ENCODE results near the gene TAF11. TPM values are rescaled to one million over a fixed set of nuclear protein-coding genes. Genes with fewer than 3 reads are reported as not detected.

Gene TAF11
- polyA plus RNA-seq, 2 of the 4 experiments (the other 2 are of a cell fraction) = 17.3 to 28.9 TPM

DNA sequence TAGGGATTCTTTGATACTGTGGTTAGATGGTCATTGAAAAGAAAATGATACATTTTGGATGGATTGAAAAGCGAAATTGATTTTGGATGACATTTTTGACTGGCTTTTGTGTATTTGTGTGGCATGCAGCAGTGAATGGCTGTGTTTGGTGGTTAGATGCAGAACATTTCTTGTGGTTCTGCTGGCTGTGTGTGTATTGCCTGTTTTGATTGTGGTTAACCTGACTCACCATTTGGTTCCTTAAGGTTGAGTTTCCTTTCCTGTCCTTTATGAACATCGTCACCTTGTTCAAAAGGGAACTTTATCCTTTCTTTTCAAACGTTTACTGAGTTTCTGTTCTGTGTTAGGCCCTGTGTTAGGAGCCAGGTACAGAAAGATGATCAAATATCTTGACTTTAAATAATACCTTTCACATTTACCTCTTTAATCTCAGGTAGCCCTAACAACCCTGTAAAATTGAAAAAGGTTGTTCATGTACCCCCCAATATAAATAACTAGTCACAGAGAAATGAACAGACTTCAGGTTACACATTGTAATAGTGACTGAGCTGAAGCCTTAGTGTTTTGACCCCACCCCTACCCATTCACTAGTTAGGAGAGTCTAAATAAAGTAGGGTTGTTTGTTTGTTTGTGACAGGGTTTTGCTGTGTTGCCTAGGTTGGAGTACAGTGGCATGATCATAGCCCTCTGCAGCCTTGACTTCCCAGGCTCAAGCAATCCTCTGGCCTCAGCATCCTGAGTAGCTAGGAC is 25.0 kb upstream of the TAF11 start:
- TF ChIP-seq PHF8 (IDR thresholded peaks at IDR 0.05; ENCODE audit: borderline replicate concordance, low read depth) (no peak), FOXS1 (CRISPR knock-in tag; IDR thresholded peaks at IDR 0.05) (no peak), ESRRA (IDR thresholded peaks at IDR 0.05; ENCODE audit: borderline replicate concordance, low read length) (no peak), CHD2 (IDR thresholded peaks at IDR 0.05; ENCODE audit: low read length, partially characterized antibody) (no peak), MYC (IDR thresholded peaks at IDR 0.05; ENCODE audit: borderline replicate concordance, low read length) (no peak), RCOR1 (IDR thresholded peaks at IDR 0.05; ENCODE audit: low read depth, low read length) (no peak), NFE2L2 (conservative IDR thresholded peaks at IDR 0.05; ENCODE audit: low read length) (no peak), FOSB (CRISPR knock-in tag; IDR thresholded peaks at IDR 0.05) (no peak), MAZ (IDR thresholded peaks at IDR 0.05; ENCODE audit: borderline replicate concordance, low read depth, low read length) (no peak)
- TF ChIP-seq, protein P1, sequence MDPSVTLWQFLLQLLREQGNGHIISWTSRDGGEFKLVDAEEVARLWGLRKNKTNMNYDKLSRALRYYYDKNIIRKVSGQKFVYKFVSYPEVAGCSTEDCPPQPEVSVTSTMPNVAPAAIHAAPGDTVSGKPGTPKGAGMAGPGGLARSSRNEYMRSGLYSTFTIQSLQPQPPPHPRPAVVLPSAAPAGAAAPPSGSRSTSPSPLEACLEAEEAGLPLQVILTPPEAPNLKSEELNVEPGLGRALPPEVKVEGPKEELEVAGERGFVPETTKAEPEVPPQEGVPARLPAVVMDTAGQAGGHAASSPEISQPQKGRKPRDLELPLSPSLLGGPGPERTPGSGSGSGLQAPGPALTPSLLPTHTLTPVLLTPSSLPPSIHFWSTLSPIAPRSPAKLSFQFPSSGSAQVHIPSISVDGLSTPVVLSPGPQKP (IDR thresholded peaks at IDR 0.05; ENCODE audit: low read depth, low read length) = no peak
- POLR2A ChIA-PET = no interaction called here
- Histone ChIP-seq H3K27ac (no peak overlapping the region), H3K4me3 (no peak overlapping the region), H3K4me1 (no peaks in the 10 kb centered on the region), H3K4me2 (no peak overlapping the region), H3K9me3 (no peaks in the 10 kb centered on the region)
- CTCF ChIA-PET = interaction anchor here (0.5 kb wide), 1 partner anchor 11 kb away, joined by 3 read pairs; no protein-coding TSS in a partner anchor
- ATAC-seq (no peak), FAIRE-seq (no peak), DNase-seq (ENCODE audit: low read depth in 1 of 2, low spot score in 1 of 2) (no peak)
- WGBS (ENCODE audit: missing lambda C conversion rate) = 71% methylated on average over 3 of the region's 3 CpGs

DNA sequence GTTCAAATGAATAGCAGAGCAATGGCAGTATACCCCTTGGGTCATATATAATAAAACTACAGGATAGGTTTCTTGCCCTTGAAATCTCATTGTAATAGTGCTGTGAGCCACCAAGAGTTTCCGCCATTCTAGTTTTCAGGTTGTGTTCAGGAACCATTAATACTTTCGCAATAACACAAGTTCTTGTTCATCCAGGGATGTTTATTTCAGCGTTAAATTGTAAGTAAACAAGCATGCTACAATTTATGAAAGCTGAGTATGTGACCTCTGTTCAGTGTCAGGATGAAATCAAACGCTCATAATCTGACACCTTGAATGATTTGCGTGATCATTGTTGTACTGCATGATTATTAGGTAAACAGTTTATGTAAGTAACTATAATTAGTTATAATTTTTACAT is 24.0 kb upstream of the TAF11 start:
- ATAC-seq = no peak
- FAIRE-seq = no peak
- no peak for DNase-seq (ENCODE audit: low read depth in 1 of 2, low spot score in 1 of 2)
- POLR2A ChIA-PET = no interaction called here
- no peaks in the 10 kb centered on the region for H3K9me3 ChIP-seq
- no peak overlapping the region for H3K27ac ChIP-seq
- H3K4me2 ChIP-seq = no peak overlapping the region
- no peak overlapping the region for H3K4me3 ChIP-seq
- CTCF ChIA-PET = interaction anchor here (1.0 kb wide), 1 partner anchor 76 kb away, joined by 3 read pairs; no protein-coding TSS in a partner anchor
- H3K4me1 ChIP-seq = no peaks in the 10 kb centered on the region
- WGBS (ENCODE audit: missing lambda C conversion rate) = 90% methylated on average over 5 of the region's 5 CpGs
- no peak for TF ChIP-seq EHF (CRISPR knock-in tag; IDR thresholded peaks at IDR 0.05)
- no peak for TF ChIP-seq NPAS2 (CRISPR knock-in tag; IDR thresholded peaks at IDR 0.05; ENCODE audit: borderline replicate concordance)
- TF ChIP-seq POLR2A (IDR thresholded peaks at IDR 0.05; ENCODE audit: low read length) = no peak
- TF ChIP-seq ESRRA (IDR thresholded peaks at IDR 0.05; ENCODE audit: borderline replicate concordance, low read length) = no peak
- no peak for TF ChIP-seq CHD4 (IDR thresholded peaks at IDR 0.05; ENCODE audit: borderline replicate concordance)
- TF ChIP-seq MAZ (IDR thresholded peaks at IDR 0.05; ENCODE audit: borderline replicate concordance, low read depth, low read length) = no peak
- TF ChIP-seq, protein P2, sequence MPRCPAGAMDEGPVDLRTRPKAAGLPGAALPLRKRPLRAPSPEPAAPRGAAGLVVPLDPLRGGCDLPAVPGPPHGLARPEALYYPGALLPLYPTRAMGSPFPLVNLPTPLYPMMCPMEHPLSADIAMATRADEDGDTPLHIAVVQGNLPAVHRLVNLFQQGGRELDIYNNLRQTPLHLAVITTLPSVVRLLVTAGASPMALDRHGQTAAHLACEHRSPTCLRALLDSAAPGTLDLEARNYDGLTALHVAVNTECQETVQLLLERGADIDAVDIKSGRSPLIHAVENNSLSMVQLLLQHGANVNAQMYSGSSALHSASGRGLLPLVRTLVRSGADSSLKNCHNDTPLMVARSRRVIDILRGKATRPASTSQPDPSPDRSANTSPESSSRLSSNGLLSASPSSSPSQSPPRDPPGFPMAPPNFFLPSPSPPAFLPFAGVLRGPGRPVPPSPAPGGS (IDR thresholded peaks at IDR 0.05) = no peak
- TF ChIP-seq KDM1A (IDR thresholded peaks at IDR 0.05; ENCODE audit: low read depth) = no peak
- TF ChIP-seq, protein P3, sequence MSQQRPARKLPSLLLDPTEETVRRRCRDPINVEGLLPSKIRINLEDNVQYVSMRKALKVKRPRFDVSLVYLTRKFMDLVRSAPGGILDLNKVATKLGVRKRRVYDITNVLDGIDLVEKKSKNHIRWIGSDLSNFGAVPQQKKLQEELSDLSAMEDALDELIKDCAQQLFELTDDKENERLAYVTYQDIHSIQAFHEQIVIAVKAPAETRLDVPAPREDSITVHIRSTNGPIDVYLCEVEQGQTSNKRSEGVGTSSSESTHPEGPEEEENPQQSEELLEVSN (IDR thresholded peaks at IDR 0.05; ENCODE audit: borderline replicate concordance, low read depth) = no peak
- no peak for TF ChIP-seq ZFP36 (IDR thresholded peaks at IDR 0.05; ENCODE audit: borderline replicate concordance, partially characterized antibody)
- no peak for TF ChIP-seq NFE2L2 (conservative IDR thresholded peaks at IDR 0.05; ENCODE audit: low read length)
- TF ChIP-seq, protein P4, sequence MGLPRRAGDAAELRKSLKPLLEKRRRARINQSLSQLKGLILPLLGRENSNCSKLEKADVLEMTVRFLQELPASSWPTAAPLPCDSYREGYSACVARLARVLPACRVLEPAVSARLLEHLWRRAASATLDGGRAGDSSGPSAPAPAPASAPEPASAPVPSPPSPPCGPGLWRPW (IDR thresholded peaks at IDR 0.05) = no peak
- TF ChIP-seq ZSCAN20 (CRISPR knock-in tag; IDR thresholded peaks at IDR 0.05) = no peak
- TF ChIP-seq HOXB13 (CRISPR knock-in tag; IDR thresholded peaks at IDR 0.05; ENCODE audit: low read depth) = no peak
- TF ChIP-seq KDM5A (IDR thresholded peaks at IDR 0.05) = no peak
- no peak for TF ChIP-seq EP300 (IDR thresholded peaks at IDR 0.05)
- no peak for TF ChIP-seq RFX5 (IDR thresholded peaks at IDR 0.05)
- no peak for TF ChIP-seq EHMT2 (IDR thresholded peaks at IDR 0.05; ENCODE audit: low read depth)

Measured in A549 (cell line).